NCI-H2029 (cell line): Measurements from ENCODE around the gene DAP3.
"Not testable (repeated sequence)": the region's sequence is repeated elsewhere in the genome, so short reads cannot be mapped to it uniquely, and the experiment has no call there.

ENCODE experiments used
- DNase-seq: peaks from one replicate; lab custom pipeline; 2025; lab: John Stamatoyannopoulos, UW

The DAP3 gene

GRCh38 chr1:155687705-155688323 is 1.1 kb upstream of the DAP3 start:
- DNase-seq, result not testable (repeated sequence)

GRCh38 chr1:155688324-155689080 is 389 bp upstream of the DAP3 start, which contains the start of gene YY1AP1:
TSS of gene YY1AP1 (minus strand) at chr1:155688774. CDS start at chr1:155680436, 8,338 bp downstream.
- peak; percentile 87 for DNase-seq

GRCh38 chr1:155691992-155692528 is 3.2 kb downstream of the DAP3 start:
- DNase-seq, result no peak

DNA sequence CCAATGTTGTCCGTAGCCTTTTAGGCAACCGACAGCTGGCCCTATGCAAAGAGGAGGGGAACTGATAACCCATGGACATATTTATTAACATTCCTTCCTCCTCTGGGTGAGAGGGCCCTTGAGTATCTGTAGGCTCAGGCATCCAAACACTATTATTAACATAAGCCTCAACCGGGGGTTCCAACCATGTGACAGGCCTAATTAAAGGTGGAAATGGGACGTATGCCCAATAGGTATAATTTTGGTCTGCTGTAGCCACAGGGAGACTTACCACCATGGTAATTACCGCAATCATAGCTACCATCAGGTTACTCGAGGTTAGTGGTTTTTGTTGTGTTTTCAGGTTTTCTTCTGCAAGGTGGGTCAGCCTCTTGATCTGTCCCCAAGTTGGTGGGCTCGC is 5.3 kb downstream of the DAP3 start:
- no peak for DNase-seq

DNA sequence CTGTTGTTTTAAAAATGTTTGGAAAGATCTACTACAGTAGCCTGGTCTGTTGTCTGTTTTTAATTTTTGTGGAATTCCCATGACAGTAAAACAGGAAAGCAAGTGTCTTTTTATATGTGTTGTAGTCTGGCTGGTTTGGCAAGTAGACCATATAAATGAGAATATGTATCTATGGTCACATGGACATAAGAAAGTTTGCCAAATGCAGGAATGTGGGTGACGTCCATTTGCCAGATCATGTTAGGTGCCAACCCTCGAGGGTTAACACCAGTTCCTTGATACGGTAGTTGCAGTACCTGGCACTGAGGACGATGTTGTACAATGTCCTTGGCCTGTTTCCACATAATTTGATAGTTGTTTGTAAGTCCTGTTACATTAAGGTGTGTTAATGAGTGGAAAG is 6.2 kb downstream of the DAP3 start:
- DNase-seq, result no peak

DNA sequence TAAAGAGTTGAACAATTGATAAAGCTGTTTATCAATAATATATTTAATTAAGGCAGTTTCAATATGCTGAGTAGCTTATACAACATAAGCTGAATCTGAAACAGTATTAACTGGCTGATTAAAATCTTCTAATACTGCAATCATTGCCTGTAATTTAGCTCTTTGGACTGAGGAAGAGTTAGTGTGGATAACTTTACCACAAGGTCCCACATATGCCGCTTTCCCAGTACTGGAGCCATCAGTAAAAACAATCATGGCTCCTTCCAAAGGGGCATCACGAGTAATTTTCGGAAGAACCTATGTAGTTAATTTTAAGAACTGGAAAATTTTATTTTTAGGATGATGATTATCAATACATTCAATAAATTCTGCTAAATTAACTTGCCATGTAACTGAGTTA is 6.7 kb downstream of the DAP3 start:
- DNase-seq, result no peak

DNA sequence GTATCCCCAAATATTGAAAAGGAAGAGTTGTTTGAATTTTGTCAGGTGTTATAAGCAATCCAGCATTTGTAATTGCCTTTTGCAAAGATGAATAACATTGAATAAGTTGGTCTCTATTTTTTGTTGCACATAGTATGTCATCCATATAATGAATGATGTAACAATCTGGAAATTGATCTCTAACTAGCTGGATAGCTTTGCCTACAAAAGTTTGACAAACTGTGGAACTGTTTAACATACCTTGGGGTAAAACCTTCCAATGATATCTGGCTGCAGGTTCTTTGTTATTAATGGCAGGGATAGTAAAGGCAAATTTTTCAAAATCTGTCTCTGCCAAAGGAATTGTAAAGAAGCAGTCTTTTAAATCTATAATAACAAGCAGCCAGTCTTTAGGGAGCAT is 7.6 kb downstream of the DAP3 start:
- DNase-seq, result no peak

- no peak for DNase-seq
Observed at GRCh38 chr1:155697046-155697445, 8.2 kb downstream of the DAP3 start.

- not testable (repeated sequence) for DNase-seq
Observed at GRCh38 chr1:155697616-155698015, 8.7 kb downstream of the DAP3 start.

DNA sequence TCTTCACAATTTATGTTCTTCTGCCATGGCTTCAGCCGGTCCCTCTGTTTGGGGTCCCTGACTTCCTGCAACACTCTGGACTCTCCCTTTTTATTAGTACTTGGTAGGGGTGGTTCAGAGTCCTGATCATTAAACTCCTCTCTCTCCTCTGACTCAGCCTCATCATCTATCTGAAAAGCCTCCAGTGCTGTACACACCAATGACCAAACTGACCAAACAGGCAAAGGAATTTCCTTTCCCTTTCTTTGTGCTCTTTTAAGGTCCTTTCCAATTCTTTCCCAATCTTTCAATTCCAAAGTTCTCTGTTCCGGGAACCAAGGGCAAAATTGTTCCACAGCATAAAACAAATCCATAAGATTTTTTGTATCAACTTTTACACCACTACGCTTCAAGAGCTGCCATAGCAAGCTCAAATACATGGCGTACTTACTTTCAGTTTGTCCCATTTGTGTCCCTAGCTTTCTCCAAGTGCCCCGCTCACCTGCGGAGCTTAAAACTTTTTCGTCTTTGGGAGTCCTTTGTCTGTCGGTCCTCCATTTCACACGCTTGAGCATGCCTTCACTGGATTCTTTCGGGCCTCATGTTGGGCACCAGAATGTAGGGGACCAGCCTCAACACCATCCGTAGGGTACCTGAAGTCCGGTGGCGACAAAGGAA is 9.6 kb downstream of the DAP3 start:
- no peak for DNase-seq

DNA sequence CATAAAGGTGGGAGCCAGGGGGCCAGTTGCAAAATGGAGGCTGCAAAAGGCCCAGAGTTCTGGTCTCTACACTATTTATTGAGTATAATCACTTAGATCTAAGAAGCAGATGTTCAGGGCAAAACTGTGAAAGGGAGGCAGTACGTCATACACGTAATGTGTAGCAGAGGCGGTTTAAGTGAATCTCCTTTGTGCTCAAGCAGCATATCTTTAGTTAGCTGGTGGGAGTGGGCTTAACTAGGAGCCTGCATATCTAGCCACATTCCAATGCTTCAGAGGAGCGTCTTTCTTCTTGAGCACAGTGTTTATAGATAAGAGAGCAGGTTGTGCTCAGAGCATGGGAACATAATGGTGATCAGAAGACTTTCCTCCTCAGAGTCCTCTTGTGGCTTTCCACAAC is 10.2 kb downstream of the DAP3 start:
- DNase-seq, result not testable (repeated sequence)

- DNase-seq, result not testable (repeated sequence)
Observed at GRCh38 chr1:155701675-155702074, 12.8 kb downstream of the DAP3 start.

DNA sequence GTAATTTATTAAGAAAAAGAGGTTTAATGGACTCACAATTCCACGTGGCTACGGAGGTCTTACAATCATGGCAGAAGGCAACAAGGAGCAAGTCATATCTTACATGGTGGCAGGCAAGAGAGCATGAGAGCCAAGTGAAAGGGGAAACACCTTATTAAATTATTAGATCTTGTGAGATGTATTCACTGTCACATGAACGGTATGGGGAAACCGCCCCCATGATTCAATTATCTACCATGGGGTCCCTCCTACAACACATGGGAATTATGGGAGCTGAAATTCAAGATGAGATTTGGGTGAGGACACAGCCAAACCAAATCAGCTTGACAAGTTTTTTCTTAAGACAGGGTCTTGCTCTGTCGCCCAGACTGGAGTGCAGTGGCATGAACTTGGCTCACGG is 14.3 kb downstream of the DAP3 start:
- DNase-seq, result no peak

DNA sequence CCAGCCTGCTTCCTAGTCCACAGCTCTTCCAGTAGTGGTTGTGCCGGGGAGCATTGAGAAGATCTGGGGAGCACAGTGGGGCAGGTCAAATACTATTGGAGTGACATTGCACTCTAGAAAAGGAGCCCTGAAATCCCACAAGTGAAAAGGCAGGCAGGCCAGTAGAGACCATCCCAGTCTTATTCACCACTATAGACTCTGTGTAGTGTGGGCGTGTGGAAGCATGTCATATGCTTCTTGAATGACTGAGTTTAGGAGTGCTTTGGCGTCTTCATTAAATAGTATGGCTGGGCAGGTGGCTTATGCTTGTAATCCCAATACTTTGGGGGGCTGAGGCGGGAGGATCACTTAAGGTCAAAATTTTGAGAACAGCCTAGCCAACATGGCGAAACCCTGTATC is 15.5 kb downstream of the DAP3 start:
- DNase-seq, result not testable (repeated sequence)

DNA sequence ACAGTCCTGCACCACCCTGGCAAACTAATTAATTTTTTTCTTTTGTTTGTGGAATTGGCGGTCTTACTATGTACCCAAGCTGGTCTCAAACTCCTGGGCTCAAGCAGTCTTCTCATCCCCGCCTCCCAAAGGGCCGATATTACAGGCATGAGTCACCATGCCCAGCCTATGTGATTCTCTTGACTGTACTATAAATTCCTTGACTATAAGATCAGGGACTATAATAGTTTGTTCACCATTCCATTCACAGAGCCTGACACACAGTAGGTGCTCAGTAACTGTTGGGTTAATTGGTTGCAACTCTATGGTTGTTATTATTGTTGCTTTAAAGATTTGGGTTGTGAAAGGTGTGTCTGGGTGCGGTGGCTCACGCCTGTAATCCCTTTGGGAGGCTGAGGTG is 17.2 kb downstream of the DAP3 start:
- no peak for DNase-seq

GRCh38 chr1:155709391-155709790 is 20.5 kb downstream of the DAP3 start:
- no peak for DNase-seq

GRCh38 chr1:155711457-155711856 is 22.6 kb downstream of the DAP3 start:
- not testable (repeated sequence) for DNase-seq

DNA sequence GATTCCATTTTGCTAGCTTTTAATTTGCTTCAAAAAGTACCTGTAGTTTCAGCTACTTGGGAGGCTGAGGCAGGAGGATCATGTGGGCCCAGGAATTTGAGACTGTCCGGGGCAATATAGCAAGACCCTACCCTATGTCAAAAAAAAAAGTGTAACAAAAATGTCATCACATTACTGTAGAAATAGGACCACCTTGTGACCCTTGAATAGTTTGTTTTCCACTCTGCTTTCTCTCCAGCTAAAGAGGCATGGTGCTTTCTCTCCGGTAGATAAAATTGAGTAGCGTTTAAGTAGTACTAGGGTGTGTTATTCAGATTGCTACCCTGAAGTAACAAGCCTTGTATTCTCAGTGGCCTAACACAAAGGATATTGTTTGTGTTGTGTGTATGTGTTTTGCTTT is 23.7 kb downstream of the DAP3 start:
- not testable (repeated sequence) for DNase-seq

- DNase-seq, result no peak
Observed at GRCh38 chr1:155713075-155713474, 24.2 kb downstream of the DAP3 start.

- DNase-seq, result not testable (repeated sequence)
Observed at GRCh38 chr1:155715056-155715455, 26.2 kb downstream of the DAP3 start.

DNA sequence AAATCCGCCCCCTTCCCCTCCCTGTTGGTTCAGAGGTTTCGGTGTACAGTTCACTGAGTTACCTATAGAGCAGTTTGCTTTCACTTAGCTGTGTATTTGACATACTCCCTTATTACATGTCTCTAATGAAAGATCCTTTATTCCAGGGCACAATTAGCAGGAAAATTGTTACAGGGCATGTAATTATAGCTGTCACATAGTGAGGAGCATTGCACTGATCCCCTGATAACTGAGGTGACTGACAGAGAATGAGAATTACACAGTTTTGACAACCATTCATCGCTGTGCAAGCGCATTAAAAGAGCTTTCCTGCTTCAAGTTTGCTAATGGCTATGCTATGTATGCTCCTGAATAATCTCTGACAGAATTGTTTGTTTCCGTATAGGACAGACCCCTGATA is 26.9 kb downstream of the DAP3 start:
- no peak for DNase-seq

DNA sequence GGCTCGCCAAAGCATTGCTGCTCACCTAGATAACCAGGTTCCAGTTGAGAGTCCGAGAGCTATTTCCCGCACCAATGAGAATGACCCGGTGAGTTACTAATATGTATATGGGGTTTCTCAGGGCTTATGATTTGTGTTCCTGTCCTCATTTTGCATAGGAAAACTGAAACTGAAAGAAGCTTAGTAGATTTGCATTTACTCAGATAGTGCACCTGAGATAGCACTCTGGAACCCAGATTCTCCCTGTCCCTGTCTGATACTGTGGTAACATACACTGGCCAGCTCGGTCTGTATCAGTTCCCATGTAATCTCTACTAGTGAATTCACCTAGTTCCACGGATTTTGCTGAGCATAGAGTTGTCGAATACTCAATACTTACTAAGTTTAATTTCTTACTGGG is 28.1 kb downstream of the DAP3 start:
- no peak for DNase-seq
